Measurements from ENCODE around the gene USB1.

- TF ChIP-seq POLR2A (IDR thresholded peaks at IDR 0.05) (no peak), CTCF (IDR thresholded peaks at IDR 0.05) (no peak)
Measured at GRCh38 chr16:58046936-58047335, 45.7 kb downstream of the USB1 start.
